ENCODE measurements around the gene ADGRV1.

DNA sequence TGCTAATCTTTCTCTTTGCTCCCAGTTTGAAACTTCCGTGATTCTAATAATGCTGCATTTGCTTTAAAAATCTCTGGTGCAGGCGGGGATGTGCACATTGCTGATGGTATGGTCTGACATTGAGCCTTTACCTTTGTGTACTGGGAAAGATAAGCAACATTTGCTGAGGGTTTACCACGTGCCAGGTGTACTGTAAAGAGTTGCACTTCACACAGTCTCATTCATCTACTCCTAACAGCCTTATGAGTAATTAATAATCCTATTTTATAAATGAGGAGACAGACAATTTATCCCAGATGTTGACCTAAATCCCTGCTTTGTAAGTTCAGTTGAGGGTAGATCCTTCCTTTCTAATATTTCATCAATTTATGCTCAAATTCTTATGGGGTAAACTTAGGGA is 726 bp upstream of the ADGRV1 start:
- TF ChIP-seq, protein P1, sequence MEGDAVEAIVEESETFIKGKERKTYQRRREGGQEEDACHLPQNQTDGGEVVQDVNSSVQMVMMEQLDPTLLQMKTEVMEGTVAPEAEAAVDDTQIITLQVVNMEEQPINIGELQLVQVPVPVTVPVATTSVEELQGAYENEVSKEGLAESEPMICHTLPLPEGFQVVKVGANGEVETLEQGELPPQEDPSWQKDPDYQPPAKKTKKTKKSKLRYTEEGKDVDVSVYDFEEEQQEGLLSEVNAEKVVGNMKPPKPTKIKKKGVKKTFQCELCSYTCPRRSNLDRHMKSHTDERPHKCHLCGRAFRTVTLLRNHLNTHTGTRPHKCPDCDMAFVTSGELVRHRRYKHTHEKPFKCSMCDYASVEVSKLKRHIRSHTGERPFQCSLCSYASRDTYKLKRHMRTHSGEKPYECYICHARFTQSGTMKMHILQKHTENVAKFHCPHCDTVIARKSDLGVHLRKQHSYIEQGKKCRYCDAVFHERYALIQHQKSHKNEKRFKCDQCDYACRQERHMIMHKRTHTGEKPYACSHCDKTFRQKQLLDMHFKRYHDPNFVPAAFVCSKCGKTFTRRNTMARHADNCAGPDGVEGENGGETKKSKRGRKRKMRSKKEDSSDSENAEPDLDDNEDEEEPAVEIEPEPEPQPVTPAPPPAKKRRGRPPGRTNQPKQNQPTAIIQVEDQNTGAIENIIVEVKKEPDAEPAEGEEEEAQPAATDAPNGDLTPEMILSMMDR (IDR thresholded peaks at IDR 0.05) = no peak
- TF ChIP-seq POLR2AphosphoS5 (IDR thresholded peaks at IDR 0.05) (no peak), POLR2A (IDR thresholded peaks at IDR 0.05) (no peak)
